Panc1 (cell line): ENCODE measurements around the gene P2RX1. TPM values are rescaled to one million over a fixed set of nuclear protein-coding genes. Genes with fewer than 3 reads are reported as not detected.

Source experiments
- ATAC-seq: fragments of 200-7000 bp; cut with Tn5 transposase; 2 replicates; pipeline ENCODE4 v1.9.1; 2020; ENCODE audit warnings: mild to moderate bottlenecking, moderate library complexity
- BruUV-seq: library from RNA; stranded (reverse); fragments of 400-500 nt; replicated peaks from 2 replicates; lab custom pipeline; 2021; lab: Mats Ljungman, UMichigan
- CTCF ChIA-PET: fragments of 300-600 bp; sonication (Branson Sonifier 250); formaldehyde crosslinking; loops from one replicate; lab custom pipeline; 2022; ENCODE audit warnings: antibody characterized with exemption; lab: Charles Lee
- POLR2A ChIA-PET: fragments of 300-600 bp; sonication (Branson Sonifier 250); formaldehyde crosslinking; loops from one replicate; lab custom pipeline; 2022; ENCODE audit warnings: antibody characterized with exemption; lab: Charles Lee
- DNase-seq: peaks from one replicate; pipeline ENCODE4 v3.0.0-alpha.2; 2010; ENCODE audit warnings: low read depth, low spot score
- H3K27ac ChIP-seq: 2 replicates; pipeline ENCODE4 v1.5.1; 2011; ENCODE audit warnings: mild to moderate bottlenecking, low read length, inconsistent platforms
- H3K27me3 ChIP-seq: fragments of 200-500 bp; sonication (Bioruptor generic); 2 replicates; pipeline ENCODE4 v1.6.0; 2014; ENCODE audit warnings: low read length, inconsistent platforms; ENCODE audit not compliant: control insufficient read depth, insufficient read depth
- H3K36me3 ChIP-seq: fragments of 200-500 bp; sonication (Bioruptor generic); 2 replicates; pipeline ENCODE4 v1.5.1; 2014; ENCODE audit warnings: inconsistent platforms, mild to moderate bottlenecking, low read length, moderate library complexity; ENCODE audit not compliant: control insufficient read depth, insufficient read depth
- H3K4me1 ChIP-seq: 2 replicates; pipeline ENCODE4 v1.5.1; 2011; ENCODE audit warnings: inconsistent platforms, mild to moderate bottlenecking, low read length, moderate library complexity; ENCODE audit not compliant: control insufficient read depth, insufficient read depth
- H3K4me3 ChIP-seq, 2 experiments: 2 replicates each; pipeline ENCODE4 v1.5.1; 2011 to 2012; ENCODE audit warnings: low read depth in 2 of 2, low read length in 2 of 2, mild to moderate bottlenecking in 2 of 2, inconsistent platforms in 1 of 2, moderate library complexity in 1 of 2
- H3K9me3 ChIP-seq: fragments of 200-500 bp; sonication (Bioruptor generic); 2 replicates; pipeline ENCODE4 v1.5.1; 2014; ENCODE audit warnings: low read depth, mild to moderate bottlenecking, inconsistent platforms, low read length, moderate library complexity; ENCODE audit not compliant: control insufficient read depth, insufficient read depth
- POLR2AphosphoS5 ChIP-seq: IDR thresholded peaks from 2 replicates; pipeline ENCODE4 v1.6.1; 2012; ENCODE audit warnings: mild to moderate bottlenecking, low read depth, low read length, moderate library complexity
- REST ChIP-seq, 2 experiments: IDR thresholded peaks; 2 replicates each; pipeline ENCODE4 v1.6.1; 2011 to 2012; ENCODE audit warnings: low read depth in 2 of 2, control low read depth in 1 of 2, low read length in 1 of 2, mild to moderate bottlenecking in 1 of 2, moderate library complexity in 1 of 2; ENCODE audit not compliant: insufficient read depth in 1 of 2
- SIN3A ChIP-seq: IDR thresholded peaks from 2 replicates; pipeline ENCODE4 v1.6.1; 2012; ENCODE audit warnings: low read depth, mild to moderate bottlenecking, low read length, moderate library complexity, borderline replicate concordance; ENCODE audit not compliant: insufficient read depth
- TCF7L2 ChIP-seq: IDR thresholded peaks from 2 replicates; pipeline ENCODE4 v1.6.1; 2011; ENCODE audit warnings: mild to moderate bottlenecking, low read depth, low read length, inconsistent platforms
- in situ Hi-C: cut with HindIII; loops from 2 replicates; pipeline ENCODE4 v1.10.0; 2016; ENCODE audit warnings: low sequenced_read_pairs, low pct_unique_long_range_greater_than_20kb
- intact Hi-C: fragments of 100-400 bp; cut with micrococcal nuclease; formaldehyde crosslinking; loops from one replicate; pipeline ENCODE4 v1.10.0; 2022; ENCODE audit not compliant: unreplicated experiment
- total RNA-seq: library from RNA; stranded (reverse); gene quantifications from one replicate; pipeline ENCODE4 v1.2.1, GENCODE V29; 2021; ENCODE audit not compliant: unreplicated experiment
- TF ChIP-seq, protein P1 (sequence below): fragments of 450-650 bp; IDR thresholded peaks from 2 replicates; pipeline ENCODE4 v1.5.1; 2017; ENCODE audit warnings: mild to moderate bottlenecking

The P2RX1 gene
- total RNA-seq, 1 experiment from 2014 or later, result not detected

GRCh38 chr17:3953542-3953941 is 37.3 kb upstream of the P2RX1 start:
- Histone ChIP-seq H3K4me1 (peaks cover 2% of the 10 kb centered on the region; the same call in 1 of the 2 replicates), H3K9me3 (no peaks in the 10 kb centered on the region), H3K36me3 (no peaks in the 10 kb centered on the region), H3K27ac (no peak overlapping the region), H3K4me3 (no peak overlapping the region), H3K27me3 (no peaks in the 10 kb centered on the region)
- BruUV-seq, result no TSS peak
- CTCF ChIA-PET, result no interaction called here
- DNase-seq, result no peak
- intact Hi-C loops (no loop called here), in situ Hi-C loops (no loop called here)
- no peak for TF ChIP-seq TCF7L2
- TF ChIP-seq, protein P1, sequence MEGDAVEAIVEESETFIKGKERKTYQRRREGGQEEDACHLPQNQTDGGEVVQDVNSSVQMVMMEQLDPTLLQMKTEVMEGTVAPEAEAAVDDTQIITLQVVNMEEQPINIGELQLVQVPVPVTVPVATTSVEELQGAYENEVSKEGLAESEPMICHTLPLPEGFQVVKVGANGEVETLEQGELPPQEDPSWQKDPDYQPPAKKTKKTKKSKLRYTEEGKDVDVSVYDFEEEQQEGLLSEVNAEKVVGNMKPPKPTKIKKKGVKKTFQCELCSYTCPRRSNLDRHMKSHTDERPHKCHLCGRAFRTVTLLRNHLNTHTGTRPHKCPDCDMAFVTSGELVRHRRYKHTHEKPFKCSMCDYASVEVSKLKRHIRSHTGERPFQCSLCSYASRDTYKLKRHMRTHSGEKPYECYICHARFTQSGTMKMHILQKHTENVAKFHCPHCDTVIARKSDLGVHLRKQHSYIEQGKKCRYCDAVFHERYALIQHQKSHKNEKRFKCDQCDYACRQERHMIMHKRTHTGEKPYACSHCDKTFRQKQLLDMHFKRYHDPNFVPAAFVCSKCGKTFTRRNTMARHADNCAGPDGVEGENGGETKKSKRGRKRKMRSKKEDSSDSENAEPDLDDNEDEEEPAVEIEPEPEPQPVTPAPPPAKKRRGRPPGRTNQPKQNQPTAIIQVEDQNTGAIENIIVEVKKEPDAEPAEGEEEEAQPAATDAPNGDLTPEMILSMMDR, result no peak
- POLR2A ChIA-PET, result interaction anchor here (0.6 kb wide), 1 partner anchor 190 kb away, joined by 5 read pairs; no protein-coding TSS in a partner anchor
- 0 out of 2 replicates have a peak, but pooled peaks have one; percentile 9 for ATAC-seq

DNA sequence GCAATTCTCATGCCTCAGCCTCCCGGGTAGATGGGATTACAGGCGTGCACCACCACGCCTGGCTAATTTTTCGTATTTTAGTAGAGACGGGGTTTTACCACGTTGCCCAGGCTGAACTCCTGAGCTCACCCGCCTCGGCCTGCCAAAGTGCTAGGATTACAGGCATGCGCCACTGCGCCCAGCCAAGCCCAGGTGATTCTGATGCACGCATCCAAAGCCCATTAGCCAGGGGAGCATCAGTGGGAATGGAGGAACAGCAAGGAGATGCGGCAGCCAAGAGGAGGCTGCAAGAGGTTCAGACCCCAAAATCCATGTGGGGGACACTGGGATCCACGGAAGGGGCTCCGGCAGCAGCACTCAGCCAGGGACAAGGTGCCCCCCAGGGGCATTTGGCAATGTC is 35.9 kb upstream of the P2RX1 start:
- Histone ChIP-seq H3K36me3 (no peaks in the 10 kb centered on the region), H3K4me1 (no peaks in the 10 kb centered on the region), H3K4me3 (no peak overlapping the region), H3K9me3 (no peaks in the 10 kb centered on the region), H3K27me3 (no peaks in the 10 kb centered on the region), H3K27ac (no peak overlapping the region)
- no peak for DNase-seq
- in situ Hi-C loops, result no loop called here
- POLR2A ChIA-PET, result no interaction called here
- intact Hi-C loops, result no loop called here
- no TSS peak for BruUV-seq
- TF ChIP-seq, protein P1, result no peak
- TF ChIP-seq SIN3A, result no peak
- no peak for TF ChIP-seq REST (IDR thresholded peaks at IDR 0.05; ENCODE audit: insufficient read depth in 1 of 2, low read depth in 2 of 2, low read length in 1 of 2)
- TF ChIP-seq TCF7L2, result no peak
- no peak for TF ChIP-seq POLR2AphosphoS5
- CTCF ChIA-PET, result no interaction called here
- ATAC-seq, result no peak
